GM12891 (cell line): ENCODE data around the gene CORO2B.

Experiments used
- POLR2A ChIP-seq: IDR thresholded peaks from 2 replicates; pipeline ENCODE4 v1.6.1; 2011; ENCODE audit warnings: low read depth, low read length, control low read depth
- POLR2AphosphoS5 ChIP-seq: IDR thresholded peaks from 2 replicates; pipeline ENCODE4 v1.6.1; 2011; ENCODE audit warnings: low read depth, low read length, control low read depth
- SPI1 ChIP-seq: IDR thresholded peaks from 2 replicates; pipeline ENCODE4 v1.6.1; 2011; ENCODE audit warnings: low read depth, low read length, control low read depth
- TAF1 ChIP-seq: IDR thresholded peaks from 2 replicates; pipeline ENCODE4 v1.6.1; 2011; ENCODE audit warnings: low read depth, low read length, control low read depth

DNA sequence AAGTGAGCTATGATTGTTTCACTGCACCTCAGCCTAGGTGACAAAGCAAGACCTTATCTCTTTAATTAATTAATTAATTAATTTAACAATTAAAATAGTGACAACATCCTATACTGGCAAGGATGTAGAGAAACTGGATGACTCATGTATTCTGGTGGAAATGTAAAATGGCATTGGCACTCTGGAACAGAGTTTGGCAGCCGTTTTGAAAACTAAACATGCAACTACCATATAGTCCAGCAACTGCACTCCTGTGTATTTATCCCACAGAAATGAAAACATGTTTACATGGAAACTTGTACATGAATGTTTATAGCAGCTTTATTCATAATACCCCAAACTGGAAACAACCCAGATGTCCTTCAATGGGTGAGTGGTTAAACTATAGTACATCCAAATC, 185.3 kb downstream of the CORO2B start:
- TF ChIP-seq TAF1 (no peak), SPI1 (no peak), POLR2A (no peak), POLR2AphosphoS5 (no peak)
